Measurements from ENCODE around the gene ECE2. TPM values are rescaled to one million over a fixed set of nuclear protein-coding genes. Genes with fewer than 3 reads are reported as not detected.
A peak's percentile ranks its signal among the peaks of the same experiment; 100 is the strongest.

The ECE2 gene
- total RNA-seq, 1 donor from 2014 or later: not detected

DNA sequence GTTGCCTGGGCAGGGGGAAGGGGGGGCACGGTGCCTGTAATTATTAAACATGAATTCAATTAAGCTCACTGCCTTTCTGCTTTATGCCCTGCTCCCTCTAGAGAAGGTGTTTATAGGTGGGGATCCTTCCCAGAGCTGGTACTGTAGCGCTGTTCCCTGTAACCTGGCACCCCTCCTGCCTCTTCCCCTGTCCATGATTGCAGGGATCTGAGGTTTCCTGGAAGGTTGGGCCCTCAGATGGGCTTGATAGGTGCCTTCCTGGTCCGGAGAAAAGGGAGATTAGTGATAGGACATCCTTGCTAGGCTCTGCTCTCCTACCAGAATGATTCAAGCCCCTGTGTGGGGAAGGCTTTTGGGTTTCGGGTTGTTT is 59.5 kb downstream of the ECE2 start:
- no peak for DNase-seq
- Histone ChIP-seq H3K4me3 (peak overlapping the region; percentile 88), H3K27me3 (ENCODE audit: low read depth) (no peaks in the 10 kb centered on the region), H3K9me3 (replicated peaks) (no peaks in the 10 kb centered on the region), H3K27ac (replicated peaks) (peak overlapping the region; percentile 97), H3K36me3 (peaks cover 50% of the 10 kb centered on the region), H3K4me1 (peaks cover 72% of the 10 kb centered on the region)
- intact Hi-C loops (cut with micrococcal nuclease): no loop called here
- TF ChIP-seq, protein P1, sequence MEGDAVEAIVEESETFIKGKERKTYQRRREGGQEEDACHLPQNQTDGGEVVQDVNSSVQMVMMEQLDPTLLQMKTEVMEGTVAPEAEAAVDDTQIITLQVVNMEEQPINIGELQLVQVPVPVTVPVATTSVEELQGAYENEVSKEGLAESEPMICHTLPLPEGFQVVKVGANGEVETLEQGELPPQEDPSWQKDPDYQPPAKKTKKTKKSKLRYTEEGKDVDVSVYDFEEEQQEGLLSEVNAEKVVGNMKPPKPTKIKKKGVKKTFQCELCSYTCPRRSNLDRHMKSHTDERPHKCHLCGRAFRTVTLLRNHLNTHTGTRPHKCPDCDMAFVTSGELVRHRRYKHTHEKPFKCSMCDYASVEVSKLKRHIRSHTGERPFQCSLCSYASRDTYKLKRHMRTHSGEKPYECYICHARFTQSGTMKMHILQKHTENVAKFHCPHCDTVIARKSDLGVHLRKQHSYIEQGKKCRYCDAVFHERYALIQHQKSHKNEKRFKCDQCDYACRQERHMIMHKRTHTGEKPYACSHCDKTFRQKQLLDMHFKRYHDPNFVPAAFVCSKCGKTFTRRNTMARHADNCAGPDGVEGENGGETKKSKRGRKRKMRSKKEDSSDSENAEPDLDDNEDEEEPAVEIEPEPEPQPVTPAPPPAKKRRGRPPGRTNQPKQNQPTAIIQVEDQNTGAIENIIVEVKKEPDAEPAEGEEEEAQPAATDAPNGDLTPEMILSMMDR (IDR thresholded peaks at IDR 0.05; ENCODE audit: borderline replicate concordance): no peak

DNA sequence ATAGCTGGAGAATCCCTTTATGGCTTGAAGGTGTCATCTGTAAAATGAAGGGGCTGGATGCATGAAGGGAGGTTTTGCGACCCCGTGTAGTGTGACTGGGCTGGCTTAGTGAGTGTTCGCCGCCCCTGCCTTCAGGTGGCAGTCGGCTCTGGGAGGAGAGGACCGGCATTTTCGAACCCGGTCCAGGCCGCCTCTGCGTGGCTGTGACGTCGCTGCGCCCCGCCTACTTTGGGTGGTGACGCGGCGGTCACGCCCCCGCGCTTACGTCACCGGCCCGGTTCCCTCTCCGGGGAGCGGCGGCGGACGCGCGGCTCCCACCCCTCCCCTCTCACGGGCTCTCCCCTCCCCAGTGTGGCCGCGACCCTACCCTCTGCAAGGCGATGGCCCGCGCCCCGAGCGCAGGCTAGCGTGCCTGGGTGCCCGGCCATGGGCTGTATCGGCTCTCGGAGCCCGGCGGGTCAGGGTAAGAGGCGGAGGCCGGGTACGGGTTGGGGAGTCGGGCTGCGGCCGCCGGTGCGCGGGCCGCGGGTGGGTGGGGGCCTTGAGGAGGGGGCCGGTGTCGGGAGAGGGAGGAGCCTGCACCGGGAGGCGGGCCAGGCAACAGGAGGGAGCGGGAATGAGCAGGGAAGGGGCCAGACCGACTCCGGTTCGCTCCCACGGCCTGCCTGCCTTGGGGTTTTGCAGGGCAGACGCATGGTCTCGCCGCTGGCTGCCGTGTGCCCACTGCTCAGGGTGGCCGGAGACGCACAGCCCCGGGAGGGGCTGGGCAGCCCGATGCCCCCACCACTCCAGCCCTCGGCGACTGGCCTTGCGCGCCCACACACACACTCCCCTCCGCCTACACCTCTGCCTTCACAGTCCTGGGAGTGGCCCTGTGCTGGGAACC is 60.1 kb downstream of the ECE2 start:
- peak overlapping the region; percentile 97 for H3K27ac ChIP-seq (replicated peaks)
- H3K36me3 ChIP-seq: peaks cover 45% of the 10 kb centered on the region
- H3K27me3 ChIP-seq (ENCODE audit: low read depth): no peaks in the 10 kb centered on the region
- H3K4me3 ChIP-seq: peak overlapping the region; percentile 88
- intact Hi-C loops (cut with micrococcal nuclease): no loop called here
- TF ChIP-seq, protein P1 (IDR thresholded peaks at IDR 0.05; ENCODE audit: borderline replicate concordance): no peak
- DNase-seq: peak; percentile 89
- H3K4me1 ChIP-seq: peaks cover 72% of the 10 kb centered on the region
- no peaks in the 10 kb centered on the region for H3K9me3 ChIP-seq (replicated peaks)

DNA sequence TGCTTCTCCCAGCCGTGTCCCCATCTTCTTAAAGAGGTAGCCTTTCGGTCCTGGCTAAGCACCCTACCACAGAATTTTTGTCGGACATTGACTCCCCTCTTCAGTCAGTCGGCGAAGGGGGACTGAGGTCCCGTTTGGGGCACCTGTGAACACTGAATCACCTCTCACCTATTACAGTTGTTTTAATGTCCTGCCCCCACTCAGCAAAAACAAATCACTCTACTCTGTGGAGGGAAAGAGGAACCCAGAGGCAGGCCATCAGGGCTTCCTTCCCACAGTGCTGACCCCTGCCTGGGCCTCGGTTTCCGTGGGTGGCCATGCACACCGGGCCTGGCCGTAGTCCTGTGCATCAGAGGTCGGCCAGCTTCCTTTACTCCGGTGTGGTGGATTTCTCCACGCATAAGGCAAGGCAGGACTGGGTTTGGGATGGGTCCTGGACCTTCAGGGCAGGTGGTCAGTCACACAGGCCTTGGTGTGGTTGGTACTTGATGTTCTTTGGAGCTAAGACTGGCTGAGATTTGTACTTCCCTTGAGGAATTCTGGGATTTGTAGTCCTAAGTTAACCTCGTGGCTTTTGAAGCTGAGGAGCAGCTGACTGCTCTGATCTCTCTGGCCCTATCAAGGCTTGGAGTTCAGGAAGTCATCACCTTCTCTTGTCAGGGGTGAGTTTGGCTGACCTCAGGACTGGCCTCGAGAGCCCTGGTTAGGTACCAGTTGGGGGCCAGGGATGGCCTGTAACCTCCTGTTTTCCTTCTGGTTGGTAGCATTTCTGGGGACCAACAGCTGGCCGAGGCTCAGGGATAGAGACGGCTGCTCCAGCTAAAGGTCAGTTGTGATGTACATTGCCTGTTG is 61.0 kb downstream of the ECE2 start:
- peaks cover 42% of the 10 kb centered on the region for H3K36me3 ChIP-seq
- peak overlapping the region; percentile 88 for H3K4me3 ChIP-seq
- H3K27ac ChIP-seq (replicated peaks): peak overlapping the region; percentile 97
- no peaks in the 10 kb centered on the region for H3K9me3 ChIP-seq (replicated peaks)
- intact Hi-C loops (cut with micrococcal nuclease): no loop called here
- TF ChIP-seq, protein P1 (IDR thresholded peaks at IDR 0.05; ENCODE audit: borderline replicate concordance): no peak
- DNase-seq: no peak
- no peaks in the 10 kb centered on the region for H3K27me3 ChIP-seq (ENCODE audit: low read depth)
- H3K4me1 ChIP-seq: peaks cover 65% of the 10 kb centered on the region

DNA sequence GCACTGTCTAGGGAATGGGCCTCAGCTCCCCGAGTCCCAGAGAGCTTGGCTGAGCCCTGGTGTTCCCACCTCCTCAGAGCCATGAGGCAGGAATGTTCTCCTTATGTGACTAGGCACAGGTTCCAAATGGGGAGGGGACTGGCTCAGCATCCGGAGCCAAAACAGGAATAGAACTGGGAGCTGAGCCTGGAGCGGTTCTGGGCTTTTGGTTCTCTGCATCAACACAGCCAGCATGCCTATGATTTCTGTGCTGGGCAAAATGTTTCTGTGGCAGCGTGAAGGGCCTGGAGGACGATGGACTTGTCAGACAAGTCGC is 61.5 kb downstream of the ECE2 start, which contains the start of gene FAM131A:
TSS of gene FAM131A (plus strand) at position 202 of the 316 bp plus-strand sequence. CDS start at position 233, 31 bp downstream.
- intact Hi-C loops (cut with micrococcal nuclease): no loop called here
- Histone ChIP-seq H3K27me3 (ENCODE audit: low read depth) (no peaks in the 10 kb centered on the region), H3K9me3 (replicated peaks) (no peaks in the 10 kb centered on the region), H3K27ac (replicated peaks) (peak within 1 kb of the TSS; percentile 97), H3K36me3 (peaks cover 42% of the 10 kb centered on the region), H3K4me1 (peaks cover 59% of the 10 kb centered on the region), H3K4me3 (peak within 1 kb of the TSS; percentile 88)
- TF ChIP-seq, protein P1 (IDR thresholded peaks at IDR 0.05; ENCODE audit: borderline replicate concordance): no peak
- DNase-seq: peak; percentile 77

DNA sequence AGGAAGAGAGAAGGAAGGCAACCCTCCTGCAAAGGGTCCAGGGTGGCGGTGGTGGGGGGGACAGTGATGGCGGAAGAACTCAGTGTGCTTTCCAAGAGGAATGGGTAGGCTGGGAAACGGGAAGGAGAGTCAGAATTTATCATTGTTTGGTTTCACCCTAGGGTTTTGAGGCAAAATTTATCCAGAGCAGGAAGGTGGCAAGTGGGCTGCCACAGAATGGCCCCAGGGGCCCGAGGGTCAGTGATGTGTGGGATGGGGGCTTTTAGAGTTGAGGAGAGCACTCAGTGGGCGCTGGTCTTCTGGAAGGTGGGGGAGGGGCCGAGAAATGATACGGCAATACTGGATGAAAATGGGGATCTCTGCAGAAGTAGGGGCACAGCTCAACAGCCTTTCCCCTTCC is 62.2 kb downstream of the ECE2 start:
- intact Hi-C loops (cut with micrococcal nuclease): no loop called here
- Histone ChIP-seq H3K27me3 (ENCODE audit: low read depth) (no peaks in the 10 kb centered on the region), H3K27ac (replicated peaks) (peak overlapping the region; percentile 97), H3K9me3 (replicated peaks) (no peaks in the 10 kb centered on the region), H3K4me1 (peaks cover 54% of the 10 kb centered on the region), H3K36me3 (peaks cover 42% of the 10 kb centered on the region), H3K4me3 (peak overlapping the region; percentile 88)
- TF ChIP-seq, protein P1 (IDR thresholded peaks at IDR 0.05; ENCODE audit: borderline replicate concordance): no peak
- DNase-seq: no peak

All from left ventricle myocardium inferior (tissue), 1 donor.